ENCODE measurements around the gene HADHA. TPM values are rescaled to one million over a fixed set of nuclear protein-coding genes. Genes with fewer than 3 reads are reported as not detected.

The HADHA gene
- total and polyA plus RNA-seq, 2 donors (not counting 3 experiments of a cell fraction or from before 2014, with no cell fraction given): 79.4 to 158 TPM

DNA sequence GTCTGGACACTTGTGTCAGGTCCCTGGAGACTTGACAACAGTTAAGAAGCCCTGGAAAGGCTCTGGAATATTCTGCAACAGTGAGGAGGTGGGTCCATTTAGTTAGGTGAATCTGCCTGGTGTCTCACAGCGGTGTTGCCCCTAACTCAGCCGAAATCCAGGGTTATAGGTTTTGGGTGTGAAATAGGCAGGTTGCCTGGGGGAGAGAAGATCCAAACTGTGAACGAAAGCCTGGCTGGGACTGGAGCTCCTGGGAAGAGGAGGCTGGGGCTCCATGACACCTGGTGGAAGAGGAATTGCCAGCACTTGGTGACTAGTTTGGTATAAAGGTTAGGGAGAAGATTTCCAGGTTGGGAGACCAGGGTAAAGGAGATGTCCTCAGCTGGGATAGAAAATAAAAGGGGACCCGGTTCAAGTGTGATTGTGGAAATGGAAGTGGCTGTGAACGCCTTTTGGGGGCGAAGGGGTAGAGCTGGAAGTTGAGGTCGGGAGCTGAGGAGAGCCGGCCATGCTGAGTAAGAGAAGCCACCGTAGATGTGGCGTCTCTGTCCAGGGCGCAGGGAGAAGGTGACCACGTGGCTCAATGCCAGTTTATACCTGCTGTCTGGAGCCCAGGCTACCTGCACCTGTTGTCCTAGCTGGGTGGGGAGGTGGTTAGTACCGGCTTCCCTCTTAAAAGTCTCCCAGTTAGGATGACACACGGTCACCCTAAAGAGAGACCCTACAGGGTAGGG is 74.6 kb downstream of the HADHA start:
- POLR2A ChIA-PET: no interaction called here
- Histone ChIP-seq H3K27ac (ENCODE audit: insufficient read depth, low read depth, low read length) (no peak overlapping the region), H3K79me2 (ENCODE audit: control insufficient read depth, insufficient read depth, low read length) (no peaks in the 10 kb centered on the region), H3K27me3 (ENCODE audit: control insufficient read depth in 2 of 2, insufficient read depth in 2 of 2, low read length in 2 of 2) (peaks cover 11 to 17% of the 10 kb centered on the region in 2 experiments), H4K20me1 (replicated peaks; ENCODE audit: control insufficient read depth, extremely low read depth, insufficient read depth, low read length) (no peaks in the 10 kb centered on the region), H3K9me3 (replicated peaks; ENCODE audit: control insufficient read depth, insufficient read depth, low read length) (no peaks in the 10 kb centered on the region), H3K4me3 (replicated peaks in 1 of 3; ENCODE audit: insufficient read depth in 1 of 3, low read depth in 1 of 3, low read length in 3 of 3) (no peak overlapping the region), H3K4me2 (ENCODE audit: insufficient read depth, low read length) (no peak overlapping the region), H2AFZ (ENCODE audit: low read depth, low read length) (no peak overlapping the region), H3K9ac (replicated peaks; ENCODE audit: extremely low read depth, insufficient read depth, low read length) (no peak overlapping the region), H3K36me3 (ENCODE audit: control insufficient read depth in 2 of 2, extremely low read depth in 1 of 2, insufficient read depth in 2 of 2, low read length in 2 of 2) (no peaks in the 10 kb centered on the region), H3K4me1 (ENCODE audit: control insufficient read depth, extremely low read depth, insufficient read depth, low read length) (no peaks in the 10 kb centered on the region), H3K9me1 (replicated peaks; ENCODE audit: control insufficient read depth, extremely low read depth, insufficient read depth, low read length) (no peaks in the 10 kb centered on the region)
- dilution Hi-C loops (cut with MboI; ENCODE audit: extremely low pct_ligation_motif_present, low sequenced_read_pairs): no loop called here
- intact Hi-C loops (cut with micrococcal nuclease): no loop called here
- TF ChIP-seq GATA2 (IDR thresholded peaks at IDR 0.05; ENCODE audit: insufficient read depth, insufficient read length, low read depth, low read length) (no peak), MYC (IDR thresholded peaks at IDR 0.05; ENCODE audit: low read depth, low read length) (no peak), FOS (IDR thresholded peaks at IDR 0.05; ENCODE audit: borderline replicate concordance, insufficient read depth, low read length) (no peak), EZH2 (IDR thresholded peaks at IDR 0.05; ENCODE audit: borderline replicate concordance, low read depth, low read length, severe bottlenecking) (no peak), POLR2AphosphoS5 (IDR thresholded peaks at IDR 0.05; ENCODE audit: insufficient read depth, low read depth, low read length) (no peak), JUN (IDR thresholded peaks at IDR 0.05; ENCODE audit: borderline replicate concordance, insufficient read depth, insufficient read length, low read depth) (no peak), POLR2A (IDR thresholded peaks at IDR 0.05; ENCODE audit: low read depth, low read length) (no peak)
- TF ChIP-seq, protein P1, sequence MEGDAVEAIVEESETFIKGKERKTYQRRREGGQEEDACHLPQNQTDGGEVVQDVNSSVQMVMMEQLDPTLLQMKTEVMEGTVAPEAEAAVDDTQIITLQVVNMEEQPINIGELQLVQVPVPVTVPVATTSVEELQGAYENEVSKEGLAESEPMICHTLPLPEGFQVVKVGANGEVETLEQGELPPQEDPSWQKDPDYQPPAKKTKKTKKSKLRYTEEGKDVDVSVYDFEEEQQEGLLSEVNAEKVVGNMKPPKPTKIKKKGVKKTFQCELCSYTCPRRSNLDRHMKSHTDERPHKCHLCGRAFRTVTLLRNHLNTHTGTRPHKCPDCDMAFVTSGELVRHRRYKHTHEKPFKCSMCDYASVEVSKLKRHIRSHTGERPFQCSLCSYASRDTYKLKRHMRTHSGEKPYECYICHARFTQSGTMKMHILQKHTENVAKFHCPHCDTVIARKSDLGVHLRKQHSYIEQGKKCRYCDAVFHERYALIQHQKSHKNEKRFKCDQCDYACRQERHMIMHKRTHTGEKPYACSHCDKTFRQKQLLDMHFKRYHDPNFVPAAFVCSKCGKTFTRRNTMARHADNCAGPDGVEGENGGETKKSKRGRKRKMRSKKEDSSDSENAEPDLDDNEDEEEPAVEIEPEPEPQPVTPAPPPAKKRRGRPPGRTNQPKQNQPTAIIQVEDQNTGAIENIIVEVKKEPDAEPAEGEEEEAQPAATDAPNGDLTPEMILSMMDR (IDR thresholded peaks at IDR 0.05; ENCODE audit: extremely low read depth in 1 of 2, insufficient read depth in 1 of 2, low read depth in 1 of 2, low read length in 2 of 2): no peak
- TF ChIP-seq, protein P2, sequence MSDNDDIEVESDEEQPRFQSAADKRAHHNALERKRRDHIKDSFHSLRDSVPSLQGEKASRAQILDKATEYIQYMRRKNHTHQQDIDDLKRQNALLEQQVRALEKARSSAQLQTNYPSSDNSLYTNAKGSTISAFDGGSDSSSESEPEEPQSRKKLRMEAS (IDR thresholded peaks at IDR 0.05; ENCODE audit: insufficient read depth, insufficient read length): no peak
- FAIRE-seq: no peak
- no TSS peak for BruUV-seq (replicated peaks)
- no peak for DNase-seq (ENCODE audit: low read depth, low spot score)
- CTCF ChIA-PET: interaction anchor here (2.1 kb wide), 1 partner anchor 11 kb away, joined by 6 read pairs; no protein-coding TSS in a partner anchor
